HepG2 (cell line): ENCODE measurements around the gene BIRC7. TPM values are rescaled to one million over a fixed set of nuclear protein-coding genes. Genes with fewer than 3 reads are reported as not detected.

Experiments
- ATAC-seq: fragments of 200-7000 bp; cut with Tn5 transposase; 3 replicates; pipeline ENCODE4 v1.9.1; 2020; ENCODE audit warnings: mild to moderate bottlenecking, moderate library complexity
- BruUV-seq: library from RNA; stranded (reverse); fragments of 400-500 nt; replicated peaks from 2 replicates; lab custom pipeline; 2021; lab: Mats Ljungman, UMichigan
- CTCF ChIA-PET: fragments of 300-600 bp; formaldehyde crosslinking; extraction: SDS; loops from one replicate; lab custom pipeline; 2021; ENCODE audit warnings: low total read pairs, inconsistent platforms, low intra/inter-chr PET ratio; lab: Yijun Ruan, JAX
- POLR2A ChIA-PET: fragments of 350-600 bp; sonication (Branson Sonifier 250); formaldehyde crosslinking; loops from one replicate; lab custom pipeline; 2020; ENCODE audit warnings: antibody characterized with exemption, inconsistent platforms; lab: Yijun Ruan, JAX
- DNase-seq: peaks from one replicate; pipeline ENCODE4 v3.0.0-alpha.2; 2015; ENCODE audit warnings: low spot score
- FAIRE-seq: peaks from 3 replicates; lab custom pipeline; 2011; peaks lifted over from hg19 to GRCh38; lab: Jason Lieb, UNC
- H2AFZ ChIP-seq: one replicate; pipeline ENCODE4 v1.6.1; 2011; ENCODE audit warnings: low read length, inconsistent platforms
- H3K27ac ChIP-seq: fragments of 300-600 bp; 3 replicates; pipeline ENCODE4 v1.8.0; 2011; ENCODE audit warnings: mixed run types, mild to moderate bottlenecking, mixed read lengths, low read length, inconsistent platforms; ENCODE audit not compliant: insufficient read depth; ENCODE audit errors: extremely low read length
- H3K27me3 ChIP-seq, 2 experiments: fragments of 200-600 bp in 1 of 2; 2 replicates in 1 of 2; 3 replicates in 1 of 2; pipeline versions ENCODE4 v1.6.0 to v1.8.0; 2011; ENCODE audit warnings: low read length in 2 of 2, mild to moderate bottlenecking in 2 of 2, moderate library complexity in 2 of 2, inconsistent platforms in 1 of 2; ENCODE audit not compliant: insufficient read depth in 2 of 2, control insufficient read depth in 1 of 2
- H3K36me3 ChIP-seq, 2 experiments: fragments of 200-600 bp in 1 of 2; replicated peaks in 1 of 2; 2 replicates in 1 of 2; 3 replicates in 1 of 2; pipeline versions ENCODE4 v1.5.1 to v1.8.0; 2011; ENCODE audit warnings: low read length in 2 of 2, inconsistent platforms in 1 of 2; ENCODE audit not compliant: insufficient read depth in 2 of 2, control insufficient read depth in 1 of 2
- H3K4me1 ChIP-seq: 2 replicates; pipeline ENCODE4 v1.5.1; 2012; ENCODE audit warnings: low read length, inconsistent platforms; ENCODE audit not compliant: insufficient read depth
- H3K4me2 ChIP-seq: 2 replicates; pipeline ENCODE4 v1.6.0; 2011; ENCODE audit warnings: low read depth, low read length, inconsistent platforms
- H3K4me3 ChIP-seq, 3 experiments: fragments of 200-600 bp in 1 of 3; sonication (generic), shearing (Covaris generic) in 1 of 3; replicated peaks in 1 of 3; 2 replicates each; pipeline ENCODE4 v1.5.1; 2011 to 2016; ENCODE audit warnings: low read length in 3 of 3, inconsistent platforms in 2 of 3, low read depth in 2 of 3, mild to moderate bottlenecking in 2 of 3, control low read depth in 1 of 3, mixed read lengths in 1 of 3; ENCODE audit not compliant: insufficient read depth in 1 of 3
- H3K79me2 ChIP-seq: one replicate; pipeline ENCODE4 v1.6.1; 2011; ENCODE audit warnings: low read length, inconsistent platforms; ENCODE audit not compliant: insufficient read depth
- H3K9ac ChIP-seq: 2 replicates; pipeline ENCODE4 v1.6.0; 2011; ENCODE audit warnings: mild to moderate bottlenecking, low read depth, low read length, inconsistent platforms; ENCODE audit not compliant: insufficient read depth
- H3K9me3 ChIP-seq: 2 replicates; pipeline ENCODE4 v1.5.1; 2012; ENCODE audit warnings: mild to moderate bottlenecking, low read length
- H4K20me1 ChIP-seq: 2 replicates; pipeline ENCODE4 v1.6.0; 2011; ENCODE audit warnings: inconsistent platforms, mild to moderate bottlenecking, low read length, moderate library complexity; ENCODE audit not compliant: insufficient read depth
- ARNTL ChIP-seq: sonication (generic); formaldehyde crosslinking; IDR thresholded peaks from 2 replicates; pipeline ENCODE4 v1.4.0; 2020; ENCODE audit warnings: mild to moderate bottlenecking, missing genetic modification reagents
- CEBPG ChIP-seq: IDR thresholded peaks from 2 replicates; pipeline ENCODE4 v1.6.1; 2016
- CHCHD3 ChIP-seq: sonication (generic); formaldehyde crosslinking; IDR thresholded peaks from 2 replicates; pipeline ENCODE4 v1.8.0; 2022; ENCODE audit warnings: mild to moderate bottlenecking, missing genetic modification reagents, moderate library complexity
- GLI4 ChIP-seq: sonication (generic); formaldehyde crosslinking; IDR thresholded peaks from 2 replicates; pipeline ENCODE4 v1.5.1; 2020; ENCODE audit warnings: missing genetic modification reagents, mild to moderate bottlenecking, moderate library complexity, borderline replicate concordance
- JUND ChIP-seq: sonication (generic); formaldehyde crosslinking; IDR thresholded peaks from 2 replicates; pipeline ENCODE4 v1.8.0; 2022; ENCODE audit warnings: mild to moderate bottlenecking, missing genetic modification reagents
- MBNL3 ChIP-seq: fragments of 250-450 bp; sonication (Bioruptor Pico); conservative IDR thresholded peaks from 2 replicates; pipeline ENCODE4 v1.8.0; 2022; ENCODE audit warnings: mild to moderate bottlenecking, inconsistent platforms
- MXI1 ChIP-seq: IDR thresholded peaks from 3 replicates; pipeline ENCODE4 v1.6.1; 2012; ENCODE audit warnings: low read depth, low read length, inconsistent platforms, borderline replicate concordance
- NR2F1 ChIP-seq, 2 experiments: fragments of 450-650 bp in 1 of 2; formaldehyde crosslinking in 1 of 2; IDR thresholded peaks; 2 replicates each; pipeline versions ENCODE4 v1.5.0 to v1.6.1; 2016 to 2020; ENCODE audit warnings: mild to moderate bottlenecking in 1 of 2, missing compliant biosample characterization in 1 of 2, missing genetic modification reagents in 1 of 2, moderate library complexity in 1 of 2
- PAWR ChIP-seq: sonication (generic); formaldehyde crosslinking; IDR thresholded peaks from 2 replicates; pipeline ENCODE4 v1.4.0; 2020; ENCODE audit warnings: missing genetic modification reagents, mild to moderate bottlenecking, borderline replicate concordance
- PCBP1 ChIP-seq: fragments of 200-400 bp; formaldehyde crosslinking; IDR thresholded peaks from 2 replicates; pipeline ENCODE4 v1.6.1; 2017; ENCODE audit warnings: mild to moderate bottlenecking, low read depth, low read length, borderline replicate concordance
- PRPF4 ChIP-seq: fragments of 200-400 bp; formaldehyde crosslinking; IDR thresholded peaks from 2 replicates; pipeline ENCODE4 v1.6.1; 2016; ENCODE audit warnings: low read length, low read depth; ENCODE audit not compliant: poor library complexity, severe bottlenecking
- SMARCE1 ChIP-seq: fragments of 450-650 bp; IDR thresholded peaks from 2 replicates; pipeline ENCODE4 v1.6.1; 2017; ENCODE audit warnings: borderline replicate concordance
- ZNF282 ChIP-seq: fragments of 450-650 bp; IDR thresholded peaks from 2 replicates; pipeline ENCODE4 v1.6.1; 2018; ENCODE audit not compliant: partially characterized antibody
- ZNF34 ChIP-seq: sonication (generic); formaldehyde crosslinking; IDR thresholded peaks from 2 replicates; pipeline ENCODE4 v1.4.0; 2020; ENCODE audit warnings: mild to moderate bottlenecking, missing genetic modification reagents, borderline replicate concordance
- ZNF781 ChIP-seq: sonication (generic); formaldehyde crosslinking; IDR thresholded peaks from 2 replicates; pipeline ENCODE4 v1.5.1; 2020; ENCODE audit warnings: borderline replicate concordance, mild to moderate bottlenecking, missing genetic modification reagents; ENCODE audit errors: not compliant biosample characterization
- WGBS: methylation state at CpG from one replicate; pipeline ENCODE4 v1.1.6; 2017; ENCODE audit warnings: low lambda C conversion rate; 5-methylcytosine and 5-hydroxymethylcytosine counted together
- in situ Hi-C: cut with HindIII; loops from 2 replicates; pipeline ENCODE4 v1.10.0; 2017; ENCODE audit warnings: low pct_unique_long_range_greater_than_20kb; ENCODE audit not compliant: extremely low pct_ligation_motif_present
- intact Hi-C: fragments of 100-400 bp; cut with micrococcal nuclease; formaldehyde crosslinking; loops from one replicate; pipeline ENCODE4 v1.10.0; 2022; ENCODE audit not compliant: unreplicated experiment
- polyA plus RNA-seq, 8 experiments: library from polyadenylated mRNA; depleted of rRNA in 3 of 8; stranded (reverse) in 7 of 8; unstranded in 1 of 8; fragments of >200 nt; fragmentation: Illumina TruSeq in 4 of 8; extraction: Trizol in 4 of 8; gene quantifications; 2 replicates each; pipeline versions ENCODE4 v1.2.1 to v1.2.3, GENCODE V29; 2011 to 2016; ENCODE audit warnings: low read depth in 4 of 8, missing spikeins in 1 of 8, mixed read lengths in 1 of 8; ENCODE audit not compliant: insufficient read depth in 1 of 8
- total RNA-seq, 5 experiments: library from RNA; depleted of rRNA; stranded (reverse); fragments of >200 nt; fragmentation: Illumina TruSeq; extraction: Trizol; gene quantifications; 2 replicates each; pipeline ENCODE4 v1.2.3, GENCODE V29; 2016; ENCODE audit warnings: low read depth in 1 of 5
- TF ChIP-seq, protein P1 (sequence below): sonication (generic); formaldehyde crosslinking; IDR thresholded peaks from 2 replicates; pipeline ENCODE4 v1.8.1; 2023; ENCODE audit warnings: mild to moderate bottlenecking, missing genetic modification reagents
- TF ChIP-seq, protein P2 (sequence below): sonication (generic); formaldehyde crosslinking; IDR thresholded peaks from 2 replicates; pipeline ENCODE4 v1.8.0; 2022; ENCODE audit warnings: missing genetic modification reagents, mild to moderate bottlenecking, moderate library complexity, borderline replicate concordance
- TF ChIP-seq, protein P3 (sequence below): sonication (generic); formaldehyde crosslinking; IDR thresholded peaks from 2 replicates; pipeline ENCODE4 v1.5.0; 2020; ENCODE audit warnings: missing genetic modification reagents

Gene BIRC7
- total and polyA plus RNA-seq, 2 of the 13 experiments (the other 11 are each of a cell fraction or from before 2014, with no cell fraction given): 0.27 to 5.1 TPM

DNA sequence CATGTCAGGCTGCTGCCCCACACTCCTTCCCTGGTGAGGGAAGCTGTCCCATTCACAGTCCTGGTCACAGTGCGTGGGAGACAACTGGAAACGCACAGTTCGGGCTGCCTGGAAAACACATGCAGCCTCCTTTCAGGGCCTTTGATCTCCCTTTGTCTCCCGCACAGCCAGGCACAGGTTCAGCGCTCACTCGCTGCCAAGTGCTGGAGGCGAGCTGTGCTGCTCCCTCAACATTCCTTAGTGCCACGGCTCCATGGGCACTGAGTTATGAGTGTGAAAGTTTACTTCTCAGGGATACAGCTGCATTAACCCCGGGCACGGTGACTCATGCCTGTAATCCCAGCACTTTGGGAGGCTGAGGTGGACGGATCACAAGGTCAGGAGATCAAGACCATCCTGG, 28.8 kb upstream of the BIRC7 start:
- TF ChIP-seq ARNTL (CRISPR knock-in tag) (no peak), PAWR (CRISPR knock-in tag) (no peak), ZNF34 (CRISPR knock-in tag) (no peak), PRPF4 (no peak), CHCHD3 (no peak), MBNL3 (no peak), ZNF781 (no peak), CEBPG (CRISPR knock-in tag) (no peak), PCBP1 (no peak), ZNF282 (no peak), SMARCE1 (no peak), NR2F1 (CRISPR knock-in tag; IDR thresholded peaks at IDR 0.05) (no peak), GLI4 (CRISPR knock-in tag) (no peak), JUND (no peak), MXI1 (no peak)
- TF ChIP-seq, protein P1, sequence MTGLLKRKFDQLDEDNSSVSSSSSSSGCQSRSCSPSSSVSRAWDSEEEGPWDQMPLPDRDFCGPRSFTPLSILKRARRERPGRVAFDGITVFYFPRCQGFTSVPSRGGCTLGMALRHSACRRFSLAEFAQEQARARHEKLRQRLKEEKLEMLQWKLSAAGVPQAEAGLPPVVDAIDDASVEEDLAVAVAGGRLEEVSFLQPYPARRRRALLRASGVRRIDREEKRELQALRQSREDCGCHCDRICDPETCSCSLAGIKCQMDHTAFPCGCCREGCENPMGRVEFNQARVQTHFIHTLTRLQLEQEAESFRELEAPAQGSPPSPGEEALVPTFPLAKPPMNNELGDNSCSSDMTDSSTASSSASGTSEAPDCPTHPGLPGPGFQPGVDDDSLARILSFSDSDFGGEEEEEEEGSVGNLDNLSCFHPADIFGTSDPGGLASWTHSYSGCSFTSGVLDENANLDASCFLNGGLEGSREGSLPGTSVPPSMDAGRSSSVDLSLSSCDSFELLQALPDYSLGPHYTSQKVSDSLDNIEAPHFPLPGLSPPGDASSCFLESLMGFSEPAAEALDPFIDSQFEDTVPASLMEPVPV (CRISPR knock-in tag): no peak
- TF ChIP-seq, protein P2, sequence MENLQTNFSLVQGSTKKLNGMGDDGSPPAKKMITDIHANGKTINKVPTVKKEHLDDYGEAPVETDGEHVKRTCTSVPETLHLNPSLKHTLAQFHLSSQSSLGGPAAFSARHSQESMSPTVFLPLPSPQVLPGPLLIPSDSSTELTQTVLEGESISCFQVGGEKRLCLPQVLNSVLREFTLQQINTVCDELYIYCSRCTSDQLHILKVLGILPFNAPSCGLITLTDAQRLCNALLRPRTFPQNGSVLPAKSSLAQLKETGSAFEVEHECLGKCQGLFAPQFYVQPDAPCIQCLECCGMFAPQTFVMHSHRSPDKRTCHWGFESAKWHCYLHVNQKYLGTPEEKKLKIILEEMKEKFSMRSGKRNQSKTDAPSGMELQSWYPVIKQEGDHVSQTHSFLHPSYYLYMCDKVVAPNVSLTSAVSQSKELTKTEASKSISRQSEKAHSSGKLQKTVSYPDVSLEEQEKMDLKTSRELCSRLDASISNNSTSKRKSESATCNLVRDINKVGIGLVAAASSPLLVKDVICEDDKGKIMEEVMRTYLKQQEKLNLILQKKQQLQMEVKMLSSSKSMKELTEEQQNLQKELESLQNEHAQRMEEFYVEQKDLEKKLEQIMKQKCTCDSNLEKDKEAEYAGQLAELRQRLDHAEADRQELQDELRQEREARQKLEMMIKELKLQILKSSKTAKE (CRISPR knock-in tag): no peak
- TF ChIP-seq, protein P3, sequence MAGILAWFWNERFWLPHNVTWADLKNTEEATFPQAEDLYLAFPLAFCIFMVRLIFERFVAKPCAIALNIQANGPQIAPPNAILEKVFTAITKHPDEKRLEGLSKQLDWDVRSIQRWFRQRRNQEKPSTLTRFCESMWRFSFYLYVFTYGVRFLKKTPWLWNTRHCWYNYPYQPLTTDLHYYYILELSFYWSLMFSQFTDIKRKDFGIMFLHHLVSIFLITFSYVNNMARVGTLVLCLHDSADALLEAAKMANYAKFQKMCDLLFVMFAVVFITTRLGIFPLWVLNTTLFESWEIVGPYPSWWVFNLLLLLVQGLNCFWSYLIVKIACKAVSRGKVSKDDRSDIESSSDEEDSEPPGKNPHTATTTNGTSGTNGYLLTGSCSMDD (CRISPR knock-in tag): no peak
- CTCF ChIA-PET: no interaction called here
- H3K27ac ChIP-seq: no peak overlapping the region
- H3K36me3 ChIP-seq: peaks cover 75 to 90% of the 10 kb centered on the region in 2 experiments
- no peaks in the 10 kb centered on the region for H3K27me3 ChIP-seq
- peaks cover 26% of the 10 kb centered on the region for H3K4me1 ChIP-seq
- POLR2A ChIA-PET: no interaction called here
- DNase-seq: no peak
- in situ Hi-C loops: no loop called here
- H4K20me1 ChIP-seq: peaks cover 75% of the 10 kb centered on the region
- no peak overlapping the region for H3K4me3 ChIP-seq
- FAIRE-seq: no peak
- no peak overlapping the region for H3K9ac ChIP-seq
- WGBS: 91% methylated on average over 9 of the region's 11 CpGs
- intact Hi-C loops: no loop called here
- H2AFZ ChIP-seq: no peak overlapping the region
- peaks cover 72% of the 10 kb centered on the region for H3K79me2 ChIP-seq
- BruUV-seq: no TSS peak
- no peak for ATAC-seq
- no peaks in the 10 kb centered on the region for H3K9me3 ChIP-seq
- H3K4me2 ChIP-seq: no peak overlapping the region
